Mesendoderm (in vitro differentiated cells): ENCODE measurements around the gene TCFL5.

Experiments used
- DNase-seq: peaks from one replicate; pipeline ENCODE4 v3.0.0; 2013
- H2AK5ac ChIP-seq: 2 replicates; pipeline ENCODE4 v1.6.1; 2013; ENCODE audit warnings: low read length, inconsistent platforms
- H2BK120ac ChIP-seq: 2 replicates; pipeline ENCODE4 v1.6.1; 2013; ENCODE audit warnings: low read depth, mild to moderate bottlenecking, low read length, moderate library complexity, mixed read lengths
- H2BK15ac ChIP-seq: replicated peaks from 2 replicates; pipeline ENCODE4 v1.6.1; 2013; ENCODE audit warnings: low read depth, mild to moderate bottlenecking, moderate library complexity
- H2BK5ac ChIP-seq: 2 replicates; pipeline ENCODE4 v1.6.1; 2013; ENCODE audit warnings: low read length, inconsistent platforms
- H3K18ac ChIP-seq: 2 replicates; pipeline ENCODE4 v1.6.1; 2013; ENCODE audit warnings: mild to moderate bottlenecking, low read length, mixed read lengths
- H3K23ac ChIP-seq: one replicate; pipeline ENCODE4 v1.6.1; 2013; ENCODE audit warnings: low read length
- H3K27ac ChIP-seq: 2 replicates; pipeline ENCODE4 v1.5.1; 2013; ENCODE audit warnings: low read depth, mild to moderate bottlenecking, inconsistent platforms, low read length, moderate library complexity
- H3K27me3 ChIP-seq: 2 replicates; pipeline ENCODE4 v1.6.1; 2013; ENCODE audit warnings: low read length, control low read depth, mild to moderate bottlenecking, inconsistent platforms; ENCODE audit not compliant: insufficient read depth, poor library complexity
- H3K36me3 ChIP-seq: 2 replicates; pipeline ENCODE4 v1.6.1; 2013; ENCODE audit warnings: low read length, inconsistent platforms; ENCODE audit not compliant: control insufficient read depth, insufficient read depth
- H3K4ac ChIP-seq: one replicate; pipeline ENCODE4 v1.6.1; 2013; ENCODE audit warnings: low read depth, mild to moderate bottlenecking, low read length, moderate library complexity
- H3K4me1 ChIP-seq: 2 replicates; pipeline ENCODE4 v1.6.1; 2013; ENCODE audit warnings: low read depth, low read length, inconsistent platforms; ENCODE audit not compliant: control insufficient read depth
- H3K4me2 ChIP-seq: 2 replicates; pipeline ENCODE4 v1.6.1; 2013; ENCODE audit warnings: low read length
- H3K4me3 ChIP-seq: 2 replicates; pipeline ENCODE4 v1.5.1; 2013; ENCODE audit warnings: mild to moderate bottlenecking, low read length
- H3K56ac ChIP-seq: one replicate; pipeline ENCODE4 v1.6.1; 2013; ENCODE audit warnings: low read length
- H3K79me1 ChIP-seq: 2 replicates; pipeline ENCODE4 v1.6.1; 2013; ENCODE audit warnings: low read length, inconsistent platforms
- H3K79me2 ChIP-seq: 2 replicates; pipeline ENCODE4 v1.6.1; 2013; ENCODE audit warnings: mild to moderate bottlenecking, low read length; ENCODE audit not compliant: control insufficient read depth, insufficient read depth
- H3K9ac ChIP-seq: 2 replicates; pipeline ENCODE4 v1.6.1; 2013; ENCODE audit warnings: low read length, inconsistent platforms
- H4K5ac ChIP-seq: one replicate; pipeline ENCODE4 v1.6.1; 2013; ENCODE audit warnings: low read length
- H4K8ac ChIP-seq: one replicate; pipeline ENCODE4 v1.6.1; 2013; ENCODE audit warnings: low read depth, mild to moderate bottlenecking, control low read depth, low read length, moderate library complexity
- WGBS: extraction: QIAGEN DNeasy Blood & Tissue Kit; methylation state at CpG from one replicate; pipeline ENCODE4 v1.1.7; 2013; ENCODE audit warnings: low lambda C conversion rate, missing lambda C conversion rate; ENCODE audit not compliant: insufficient coverage; ENCODE audit errors: extremely low coverage; 5-methylcytosine and 5-hydroxymethylcytosine counted together

TCFL5 gene

GRCh38 chr20:62799459-62799858 lies 62.2 kb downstream of the TCFL5 start:
- no peak overlapping the region for H3K23ac ChIP-seq
- H3K18ac ChIP-seq = no peak overlapping the region
- no peak overlapping the region for H3K27ac ChIP-seq
- no peak overlapping the region for H2BK5ac ChIP-seq
- no peak overlapping the region for H2AK5ac ChIP-seq
- no peaks in the 10 kb centered on the region for H3K4me1 ChIP-seq
- no CpG with 5 or more reads among the region's 19 CpGs for WGBS
- H3K4ac ChIP-seq = no peak overlapping the region
- H3K79me2 ChIP-seq = no peaks in the 10 kb centered on the region
- H4K5ac ChIP-seq = no peak overlapping the region
- no peak overlapping the region for H3K4me2 ChIP-seq
- H3K4me3 ChIP-seq = no peak overlapping the region
- no peak overlapping the region for H4K8ac ChIP-seq
- no peak overlapping the region for H2BK120ac ChIP-seq
- no peak overlapping the region for H3K56ac ChIP-seq
- H2BK15ac ChIP-seq = no peak overlapping the region
- H3K27me3 ChIP-seq = no peaks in the 10 kb centered on the region
- DNase-seq = no peak
- H3K36me3 ChIP-seq = peaks cover 4% of the 10 kb centered on the region
- H3K9ac ChIP-seq = no peak overlapping the region
- no peaks in the 10 kb centered on the region for H3K79me1 ChIP-seq

GRCh38 chr20:62799036-62799435 lies 62.6 kb downstream of the TCFL5 start:
- H4K8ac ChIP-seq = no peak overlapping the region
- H2BK120ac ChIP-seq = no peak overlapping the region
- no peaks in the 10 kb centered on the region for H3K79me1 ChIP-seq
- no peaks in the 10 kb centered on the region for H3K27me3 ChIP-seq
- no peak overlapping the region for H3K23ac ChIP-seq
- H3K4me1 ChIP-seq = no peaks in the 10 kb centered on the region
- H3K27ac ChIP-seq = no peak overlapping the region
- H3K4me3 ChIP-seq = no peak overlapping the region
- H3K36me3 ChIP-seq = peaks cover 4% of the 10 kb centered on the region
- H2BK15ac ChIP-seq = no peak overlapping the region
- H3K4ac ChIP-seq = no peak overlapping the region
- no peak overlapping the region for H4K5ac ChIP-seq
- no peak overlapping the region for H3K56ac ChIP-seq
- H3K79me2 ChIP-seq = no peaks in the 10 kb centered on the region
- no CpG with 5 or more reads among the region's 8 CpGs for WGBS
- H3K4me2 ChIP-seq = no peak overlapping the region
- no peak overlapping the region for H2AK5ac ChIP-seq
- no peak for DNase-seq
- H3K18ac ChIP-seq = no peak overlapping the region
- H3K9ac ChIP-seq = no peak overlapping the region
- H2BK5ac ChIP-seq = no peak overlapping the region

- Histone ChIP-seq H3K4me3 (no peak overlapping the region), H3K4me2 (no peak overlapping the region), H3K79me1 (no peaks in the 10 kb centered on the region), H4K8ac (no peak overlapping the region), H3K9ac (no peak overlapping the region), H3K23ac (no peak overlapping the region), H3K36me3 (peaks cover 4% of the 10 kb centered on the region), H3K4ac (no peak overlapping the region), H2BK5ac (no peak overlapping the region), H3K79me2 (no peaks in the 10 kb centered on the region), H3K27ac (no peak overlapping the region), H3K27me3 (no peaks in the 10 kb centered on the region), H4K5ac (no peak overlapping the region), H2AK5ac (no peak overlapping the region), H3K18ac (no peak overlapping the region), H3K56ac (no peak overlapping the region), H2BK15ac (no peak overlapping the region), H2BK120ac (no peak overlapping the region), H3K4me1 (peaks cover 2% of the 10 kb centered on the region)
- no peak for DNase-seq
- WGBS = no CpG with 5 or more reads among the region's 26 CpGs
Measured at GRCh38 chr20:62797671-62798532, 63.7 kb downstream of the TCFL5 start.

GRCh38 chr20:62796699-62797491 lies 64.7 kb downstream of the TCFL5 start:
- Histone ChIP-seq H3K79me2 (no peaks in the 10 kb centered on the region), H3K9ac (peak overlapping the region; percentile 83), H3K27me3 (no peaks in the 10 kb centered on the region), H3K79me1 (no peaks in the 10 kb centered on the region), H3K27ac (no peak overlapping the region), H3K4me3 (peak overlapping the region; percentile 3), H3K4ac (peak overlapping the region; percentile 23), H3K56ac (peak overlapping the region; percentile 95), H3K36me3 (peaks cover 4% of the 10 kb centered on the region), H2AK5ac (no peak overlapping the region), H2BK15ac (no peak overlapping the region), H3K23ac (peak overlapping the region; percentile 45), H2BK120ac (no peak overlapping the region), H4K8ac (peak overlapping the region; percentile 69), H2BK5ac (no peak overlapping the region), H4K5ac (no peak overlapping the region), H3K4me1 (peaks cover 2% of the 10 kb centered on the region), H3K4me2 (peak overlapping the region; percentile 48), H3K18ac (peak overlapping the region; percentile 78)
- WGBS = no CpG with 5 or more reads among the region's 53 CpGs
- no peak for DNase-seq

- Histone ChIP-seq H3K79me1 (no peaks in the 10 kb centered on the region), H3K4ac (no peak overlapping the region), H2BK5ac (no peak overlapping the region), H3K4me1 (peaks cover 2% of the 10 kb centered on the region), H2AK5ac (no peak overlapping the region), H4K8ac (no peak overlapping the region), H3K4me2 (peak overlapping the region; percentile 65), H3K9ac (peak overlapping the region; percentile 73), H2BK120ac (no peak overlapping the region), H3K23ac (no peak overlapping the region), H3K56ac (peak overlapping the region; percentile 83), H3K27me3 (no peaks in the 10 kb centered on the region), H3K18ac (peak overlapping the region; percentile 0), H3K79me2 (no peaks in the 10 kb centered on the region), H4K5ac (no peak overlapping the region), H3K27ac (no peak overlapping the region), H3K36me3 (peaks cover 1% of the 10 kb centered on the region), H2BK15ac (no peak overlapping the region), H3K4me3 (peak overlapping the region; percentile 36)
- no CpG with 5 or more reads among the region's 68 CpGs for WGBS
- peak; percentile 51 for DNase-seq
Measured at GRCh38 chr20:62795023-62795761, 66.4 kb downstream of the TCFL5 start.
